NT2/D1 (cell line): ENCODE results near the gene PROX2.
A peak's percentile ranks its signal among the peaks of the same experiment; 100 is the strongest.

Experiments used
- DNase-seq: peaks from one replicate; pipeline ENCODE4 v3.0.0-alpha.2; 2011; ENCODE audit warnings: low read depth, low spot score
- H3K27me3 ChIP-seq: 2 replicates; pipeline ENCODE4 v1.6.0; 2011; ENCODE audit warnings: mild to moderate bottlenecking; ENCODE audit not compliant: insufficient read length, insufficient read depth
- H3K36me3 ChIP-seq: 2 replicates; pipeline ENCODE4 v1.6.1; 2011; ENCODE audit warnings: mild to moderate bottlenecking, low read length, mixed read lengths; ENCODE audit not compliant: insufficient read depth, insufficient read length
- H3K4me1 ChIP-seq: 2 replicates; pipeline ENCODE4 v1.5.1; 2011; ENCODE audit not compliant: insufficient read depth, insufficient read length
- H3K4me3 ChIP-seq: 2 replicates; pipeline ENCODE4 v1.5.1; 2011; ENCODE audit warnings: low read depth; ENCODE audit not compliant: insufficient read length
- H3K9ac ChIP-seq: 2 replicates; pipeline ENCODE4 v1.6.0; 2011; ENCODE audit warnings: low read depth; ENCODE audit not compliant: insufficient read length
- H3K9me3 ChIP-seq: 2 replicates; pipeline ENCODE4 v1.5.1; 2011; ENCODE audit warnings: mild to moderate bottlenecking, low read length; ENCODE audit not compliant: insufficient read depth
- SUZ12 ChIP-seq: IDR thresholded peaks from 2 replicates; pipeline ENCODE4 v1.6.1; 2011; ENCODE audit not compliant: insufficient read length, insufficient read depth; ENCODE audit errors: extremely low read depth
- YY1 ChIP-seq: IDR thresholded peaks from 2 replicates; pipeline ENCODE4 v1.6.1; 2011; ENCODE audit not compliant: insufficient read length, insufficient read depth
- ZNF274 ChIP-seq: IDR thresholded peaks from 2 replicates; pipeline ENCODE4 v1.6.1; 2011; ENCODE audit warnings: mild to moderate bottlenecking, low read depth, low read length

PROX2 gene

GRCh38 chr14:74860899-74861733, 14.8 kb downstream of the PROX2 start:
- H3K36me3 ChIP-seq = no peaks in the 10 kb centered on the region
- DNase-seq = peak; percentile 64
- H3K27me3 ChIP-seq = no peaks in the 10 kb centered on the region
- no peak overlapping the region for H3K4me3 ChIP-seq
- no peaks in the 10 kb centered on the region for H3K4me1 ChIP-seq
- no peak overlapping the region for H3K9ac ChIP-seq
- H3K9me3 ChIP-seq = no peaks in the 10 kb centered on the region
- no peak for TF ChIP-seq SUZ12
- TF ChIP-seq ZNF274 = no peak

- Histone ChIP-seq H3K9ac (no peak overlapping the region), H3K36me3 (no peaks in the 10 kb centered on the region), H3K4me3 (no peak overlapping the region), H3K27me3 (no peaks in the 10 kb centered on the region), H3K4me1 (no peaks in the 10 kb centered on the region), H3K9me3 (no peaks in the 10 kb centered on the region)
- DNase-seq = no peak
- no peak for TF ChIP-seq SUZ12
- TF ChIP-seq ZNF274 = no peak
- no peak for TF ChIP-seq YY1
These were observed 16.0 kb downstream of the PROX2 start for GRCh38 chr14:74859757-74860552.

GRCh38 chr14:74858022-74858421, 17.9 kb downstream of the PROX2 start:
- Histone ChIP-seq H3K4me3 (no peak overlapping the region), H3K9ac (no peak overlapping the region), H3K4me1 (no peaks in the 10 kb centered on the region), H3K36me3 (no peaks in the 10 kb centered on the region), H3K27me3 (no peaks in the 10 kb centered on the region), H3K9me3 (no peaks in the 10 kb centered on the region)
- no peak for DNase-seq
- no peak for TF ChIP-seq YY1
- no peak for TF ChIP-seq ZNF274
- TF ChIP-seq SUZ12 = no peak

- Histone ChIP-seq H3K36me3 (no peaks in the 10 kb centered on the region), H3K9ac (no peak overlapping the region), H3K27me3 (no peaks in the 10 kb centered on the region), H3K9me3 (no peaks in the 10 kb centered on the region), H3K4me3 (no peak overlapping the region), H3K4me1 (no peaks in the 10 kb centered on the region)
- DNase-seq = no peak
- TF ChIP-seq SUZ12 = no peak
- no peak for TF ChIP-seq YY1
- TF ChIP-seq ZNF274 = no peak
These were observed 19.6 kb downstream of the PROX2 start for GRCh38 chr14:74856366-74856765.

- Histone ChIP-seq H3K36me3 (no peaks in the 10 kb centered on the region), H3K4me1 (no peaks in the 10 kb centered on the region), H3K9ac (no peak overlapping the region), H3K27me3 (no peaks in the 10 kb centered on the region), H3K9me3 (no peaks in the 10 kb centered on the region), H3K4me3 (no peak overlapping the region)
- TF ChIP-seq ZNF274 = no peak
- TF ChIP-seq SUZ12 = no peak
- no peak for TF ChIP-seq YY1
- DNase-seq = no peak
These were observed 20.0 kb downstream of the PROX2 start for GRCh38 chr14:74855945-74856344.

GRCh38 chr14:74855021-74855420, 20.9 kb downstream of the PROX2 start:
- no peak overlapping the region for H3K9ac ChIP-seq
- no peaks in the 10 kb centered on the region for H3K27me3 ChIP-seq
- H3K36me3 ChIP-seq = no peaks in the 10 kb centered on the region
- H3K9me3 ChIP-seq = no peaks in the 10 kb centered on the region
- H3K4me3 ChIP-seq = no peak overlapping the region
- H3K4me1 ChIP-seq = no peaks in the 10 kb centered on the region
- TF ChIP-seq YY1 (no peak), ZNF274 (no peak), SUZ12 (no peak)
- DNase-seq = no peak

- TF ChIP-seq YY1 = no peak
- no peak for TF ChIP-seq ZNF274
- no peak for TF ChIP-seq SUZ12
- no peaks in the 10 kb centered on the region for H3K27me3 ChIP-seq
- no peaks in the 10 kb centered on the region for H3K36me3 ChIP-seq
- H3K4me3 ChIP-seq = no peak overlapping the region
- DNase-seq = no peak
- H3K9ac ChIP-seq = no peak overlapping the region
- H3K4me1 ChIP-seq = no peaks in the 10 kb centered on the region
- H3K9me3 ChIP-seq = no peaks in the 10 kb centered on the region
These were observed 22.4 kb downstream of the PROX2 start for GRCh38 chr14:74853581-74853980.
